ENCODE data around the gene PIANP. TPM values are rescaled to one million over a fixed set of nuclear protein-coding genes. Genes with fewer than 3 reads are reported as not detected.
"Not testable (repeated sequence)": the region's sequence is repeated elsewhere in the genome, so short reads cannot be mapped to it uniquely, and the experiment has no call there.

The PIANP gene
- total and polyA plus RNA-seq, 9 donors: 0.11 to 3.9 (median 1.1) TPM; not detected in 1

DNA sequence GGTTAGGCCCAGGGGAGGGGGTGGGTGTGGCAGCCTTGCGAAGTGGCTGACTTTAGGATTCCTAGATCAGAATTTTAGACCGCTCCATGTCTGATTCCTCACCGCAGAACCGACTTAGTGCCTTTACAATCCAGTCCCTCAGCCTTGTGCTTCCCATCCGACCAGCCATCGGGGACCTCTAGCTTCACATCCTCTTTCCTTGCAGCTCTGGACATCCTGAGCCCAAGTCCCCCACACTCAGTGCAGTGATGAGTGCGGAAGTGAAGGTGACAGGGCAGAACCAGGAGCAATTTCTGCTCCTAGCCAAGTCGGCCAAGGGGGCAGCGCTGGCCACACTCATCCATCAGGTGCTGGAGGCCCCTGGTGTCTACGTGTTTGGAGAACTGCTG is 23.8 kb upstream of the PIANP start:
- H3K27me3 ChIP-seq: no peaks in the 10 kb centered on the region
- TF ChIP-seq, protein P1, sequence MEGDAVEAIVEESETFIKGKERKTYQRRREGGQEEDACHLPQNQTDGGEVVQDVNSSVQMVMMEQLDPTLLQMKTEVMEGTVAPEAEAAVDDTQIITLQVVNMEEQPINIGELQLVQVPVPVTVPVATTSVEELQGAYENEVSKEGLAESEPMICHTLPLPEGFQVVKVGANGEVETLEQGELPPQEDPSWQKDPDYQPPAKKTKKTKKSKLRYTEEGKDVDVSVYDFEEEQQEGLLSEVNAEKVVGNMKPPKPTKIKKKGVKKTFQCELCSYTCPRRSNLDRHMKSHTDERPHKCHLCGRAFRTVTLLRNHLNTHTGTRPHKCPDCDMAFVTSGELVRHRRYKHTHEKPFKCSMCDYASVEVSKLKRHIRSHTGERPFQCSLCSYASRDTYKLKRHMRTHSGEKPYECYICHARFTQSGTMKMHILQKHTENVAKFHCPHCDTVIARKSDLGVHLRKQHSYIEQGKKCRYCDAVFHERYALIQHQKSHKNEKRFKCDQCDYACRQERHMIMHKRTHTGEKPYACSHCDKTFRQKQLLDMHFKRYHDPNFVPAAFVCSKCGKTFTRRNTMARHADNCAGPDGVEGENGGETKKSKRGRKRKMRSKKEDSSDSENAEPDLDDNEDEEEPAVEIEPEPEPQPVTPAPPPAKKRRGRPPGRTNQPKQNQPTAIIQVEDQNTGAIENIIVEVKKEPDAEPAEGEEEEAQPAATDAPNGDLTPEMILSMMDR (IDR thresholded peaks at IDR 0.05): no peak
- TF ChIP-seq POLR2A (IDR thresholded peaks at IDR 0.05): no peak
- peaks cover 4% of the 10 kb centered on the region for H3K4me1 ChIP-seq (ENCODE audit: insufficient read depth)
- H3K27ac ChIP-seq: peak overlapping the region in 1 of 2 donors; percentile 78
- H3K4me3 ChIP-seq: peak overlapping the region; percentile 72
- H3K9me3 ChIP-seq: no peaks in the 10 kb centered on the region
- H3K36me3 ChIP-seq: no peaks in the 10 kb centered on the region
- 3 to 10% (median 6%) methylated on average over 10 of the region's 10 CpGs for WGBS, 3 donors
- intact Hi-C loops (cut with DNase I): no loop called here
- DNase-seq: peak in 3 of 5 donors; percentile 38 to 50 (median 39)

DNA sequence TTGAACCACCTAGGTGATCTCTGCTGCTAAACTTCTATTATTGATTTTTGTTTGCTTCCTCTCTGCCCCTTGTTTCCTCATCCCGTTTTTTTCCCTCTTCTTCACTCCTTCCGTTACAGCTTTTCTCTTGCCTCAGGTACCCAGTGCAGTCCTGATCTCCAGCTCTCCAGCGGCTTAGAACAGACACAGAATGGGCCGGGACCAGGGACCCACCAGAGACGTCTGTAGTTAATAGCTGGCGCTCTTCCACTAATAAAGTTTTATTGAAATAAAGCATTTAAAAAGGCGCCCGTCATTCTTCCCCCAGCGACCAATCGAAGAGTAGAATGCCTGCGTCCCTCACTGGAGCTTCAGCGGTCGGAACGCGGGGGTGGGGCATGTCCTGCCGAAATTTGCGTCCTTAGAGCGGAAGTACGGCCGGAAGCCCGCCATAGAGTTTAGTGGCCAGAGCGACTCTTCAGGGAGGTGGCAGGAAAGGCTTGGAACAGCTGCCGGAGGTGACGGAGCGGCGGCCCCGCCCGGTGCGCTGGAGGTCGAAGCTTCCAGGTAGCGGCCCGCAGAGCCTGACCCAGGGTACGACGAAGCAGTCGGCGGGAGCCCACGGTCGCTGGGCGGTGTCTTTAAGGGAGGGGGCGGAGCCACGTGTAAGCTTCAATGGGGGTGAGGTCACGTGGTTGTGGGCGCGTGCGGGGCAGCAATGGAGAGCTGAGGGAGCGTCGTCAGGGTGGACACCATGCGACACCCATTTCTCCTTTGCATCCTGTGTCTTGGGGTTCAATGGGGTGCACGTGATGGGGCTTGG is 23.2 kb upstream of the PIANP start, which contains the start of gene COPS7A:
Gene COPS7A (plus strand): TSS at position 440 of the 802 bp plus-strand sequence. CDS start 611 bp downstream, outside the sequence.
- peak within 1 kb of the TSS; percentile 6 to 78 for H3K27ac ChIP-seq
- 0 to 1% (median 1%) methylated on average over 48 to 49 of the region's 49 CpGs for WGBS, 3 donors
- no peaks in the 10 kb centered on the region for H3K27me3 ChIP-seq
- peak within 1 kb of the TSS; percentile 72 for H3K4me3 ChIP-seq
- H3K9me3 ChIP-seq: no peaks in the 10 kb centered on the region
- intact Hi-C loops (cut with DNase I): no loop called here
- H3K4me1 ChIP-seq (ENCODE audit: insufficient read depth): peaks cover 4% of the 10 kb centered on the region
- no peaks in the 10 kb centered on the region for H3K36me3 ChIP-seq
- TF ChIP-seq EP300 (IDR thresholded peaks at IDR 0.05) (peak; percentile 20), POLR2A (IDR thresholded peaks at IDR 0.05) (peak; percentile 66)
- TF ChIP-seq, protein P1 (IDR thresholded peaks at IDR 0.05): no peak
- DNase-seq: peak; percentile 94 to 97 (median 95)

DNA sequence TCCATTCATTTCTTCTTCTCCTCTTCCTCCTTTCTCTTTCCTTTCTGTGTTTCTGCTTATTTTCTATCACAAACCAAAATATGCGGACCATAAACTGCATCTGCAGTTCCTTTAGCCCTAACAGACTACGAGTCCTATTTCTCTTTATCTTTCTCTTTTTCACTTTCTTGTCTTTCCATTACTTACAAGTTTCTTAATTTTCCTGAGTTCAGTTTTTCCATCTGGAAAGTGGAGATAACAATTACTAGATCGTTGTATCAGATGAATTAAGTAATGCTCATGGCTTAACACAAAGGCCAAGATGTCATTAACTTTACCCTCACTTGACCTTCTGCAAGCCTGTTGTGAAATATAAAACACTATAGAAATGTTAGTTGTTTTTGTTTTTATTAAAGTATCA is 22.2 kb upstream of the PIANP start:
- DNase-seq: no peak
- whole genome bisulfite sequencing, 3 donors: 76 to 82% (median 80%) methylated on average over 3 of the region's 3 CpGs
- Histone ChIP-seq H3K27ac (no peak overlapping the region), H3K27me3 (no peaks in the 10 kb centered on the region), H3K36me3 (no peaks in the 10 kb centered on the region), H3K4me3 (no peak overlapping the region), H3K4me1 (ENCODE audit: insufficient read depth) (peaks cover 4% of the 10 kb centered on the region), H3K9me3 (no peaks in the 10 kb centered on the region)
- intact Hi-C loops (cut with DNase I): no loop called here
- no peak for TF ChIP-seq POLR2A (IDR thresholded peaks at IDR 0.05)
- TF ChIP-seq, protein P1 (IDR thresholded peaks at IDR 0.05): no peak
- no peak for TF ChIP-seq EP300 (IDR thresholded peaks at IDR 0.05)

DNA sequence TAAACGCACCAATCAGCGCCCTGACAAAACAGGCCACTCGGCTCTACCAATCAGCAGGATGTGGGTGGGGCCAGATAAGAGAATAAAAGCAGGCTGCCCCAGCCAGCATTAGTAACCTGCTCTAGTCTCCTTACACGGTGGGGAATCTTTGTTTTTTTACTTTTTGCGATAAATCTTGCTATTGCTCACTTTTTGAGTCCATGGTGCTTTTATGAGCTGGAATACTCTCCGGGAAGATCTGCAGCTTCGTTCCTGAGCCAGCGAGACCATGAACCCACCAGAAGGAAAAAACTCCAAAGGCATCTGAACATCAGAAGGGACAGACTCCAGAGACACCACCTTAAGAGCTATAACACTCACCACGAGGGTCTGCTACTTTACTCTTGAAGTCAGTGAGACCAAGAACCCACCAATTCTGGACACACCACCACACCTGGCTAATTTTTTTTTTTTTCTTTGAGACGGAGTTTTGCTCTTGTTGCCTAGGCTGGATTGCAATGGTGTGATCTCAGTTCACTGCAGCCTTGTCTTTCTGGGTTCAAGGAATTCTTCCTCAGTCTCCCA is 16.3 kb upstream of the PIANP start:
- intact Hi-C loops (cut with DNase I): no loop called here
- no peak overlapping the region for H3K4me3 ChIP-seq
- no peak overlapping the region for H3K27ac ChIP-seq
- 66 to 85% (median 75%) methylated on average over 8 to 10 of the region's 10 CpGs for WGBS, 3 donors
- no peak for DNase-seq
- H3K9me3 ChIP-seq: no peaks in the 10 kb centered on the region
- TF ChIP-seq EP300 (IDR thresholded peaks at IDR 0.05) (no peak), POLR2A (IDR thresholded peaks at IDR 0.05) (no peak)
- TF ChIP-seq, protein P1 (IDR thresholded peaks at IDR 0.05): no peak
- H3K4me1 ChIP-seq (ENCODE audit: insufficient read depth): no peaks in the 10 kb centered on the region
- no peaks in the 10 kb centered on the region for H3K27me3 ChIP-seq
- no peaks in the 10 kb centered on the region for H3K36me3 ChIP-seq

DNA sequence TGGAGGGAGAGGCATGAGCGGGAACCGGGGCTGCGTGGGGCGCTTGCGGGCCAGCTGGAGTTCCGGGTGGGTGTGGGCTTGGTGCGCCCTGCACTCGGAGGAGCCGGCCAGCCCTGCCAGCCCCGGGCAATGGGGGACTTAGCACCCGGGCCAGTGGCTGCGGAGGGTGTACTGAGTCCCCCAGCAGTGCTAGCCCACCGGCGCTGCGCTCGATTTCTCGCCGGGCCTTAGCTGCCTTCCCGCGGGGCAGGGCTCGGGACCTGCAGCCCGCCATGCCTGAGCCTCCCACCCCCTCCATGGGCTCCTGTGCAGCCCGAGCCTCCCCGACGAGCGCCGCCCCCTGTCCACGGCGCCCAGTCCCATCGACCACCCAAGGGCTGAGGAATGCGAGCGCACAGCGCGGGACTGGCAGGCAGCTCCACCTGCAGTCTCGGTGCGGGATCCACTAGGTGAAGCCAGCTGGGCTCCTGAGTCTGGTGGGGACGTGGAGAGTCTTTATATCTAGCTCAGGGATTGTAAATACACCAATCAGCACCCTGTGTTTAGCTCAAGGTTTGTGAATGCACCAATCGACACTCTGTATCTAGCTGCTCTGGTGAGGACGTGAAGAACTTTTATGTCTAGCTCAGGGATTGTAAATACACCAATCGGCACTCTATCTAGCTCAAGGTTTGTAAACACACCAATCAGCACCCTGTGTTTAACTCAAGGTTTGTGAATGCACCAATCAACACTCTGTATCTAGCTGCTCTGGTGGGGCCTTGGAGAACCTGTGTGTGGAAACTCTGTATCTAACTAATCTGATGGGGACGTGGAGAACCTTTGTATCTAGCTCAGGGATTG is 15.6 kb upstream of the PIANP start:
- intact Hi-C loops (cut with DNase I); H3K27ac ChIP-seq; H3K27me3 ChIP-seq; H3K4me3 ChIP-seq; DNase-seq; H3K9me3 ChIP-seq; H3K4me1 ChIP-seq (ENCODE audit: insufficient read depth); H3K36me3 ChIP-seq: not testable (repeated sequence)
- 79 to 86% (median 85%) methylated on average over 29 to 40 of the region's 41 CpGs for WGBS, 3 donors
